Kidney glomerular epithelial cell (primary cell): ENCODE data around the gene SPECC1L.
A peak's percentile ranks its signal among the peaks of the same experiment; 100 is the strongest.
"Not testable (repeated sequence)": the region's sequence is repeated elsewhere in the genome, so short reads cannot be mapped to it uniquely, and the experiment has no call there.

Experiments used
- DNase-seq: peaks from one replicate; lab custom pipeline; 2025; lab: John Stamatoyannopoulos, UW

The SPECC1L gene

DNA sequence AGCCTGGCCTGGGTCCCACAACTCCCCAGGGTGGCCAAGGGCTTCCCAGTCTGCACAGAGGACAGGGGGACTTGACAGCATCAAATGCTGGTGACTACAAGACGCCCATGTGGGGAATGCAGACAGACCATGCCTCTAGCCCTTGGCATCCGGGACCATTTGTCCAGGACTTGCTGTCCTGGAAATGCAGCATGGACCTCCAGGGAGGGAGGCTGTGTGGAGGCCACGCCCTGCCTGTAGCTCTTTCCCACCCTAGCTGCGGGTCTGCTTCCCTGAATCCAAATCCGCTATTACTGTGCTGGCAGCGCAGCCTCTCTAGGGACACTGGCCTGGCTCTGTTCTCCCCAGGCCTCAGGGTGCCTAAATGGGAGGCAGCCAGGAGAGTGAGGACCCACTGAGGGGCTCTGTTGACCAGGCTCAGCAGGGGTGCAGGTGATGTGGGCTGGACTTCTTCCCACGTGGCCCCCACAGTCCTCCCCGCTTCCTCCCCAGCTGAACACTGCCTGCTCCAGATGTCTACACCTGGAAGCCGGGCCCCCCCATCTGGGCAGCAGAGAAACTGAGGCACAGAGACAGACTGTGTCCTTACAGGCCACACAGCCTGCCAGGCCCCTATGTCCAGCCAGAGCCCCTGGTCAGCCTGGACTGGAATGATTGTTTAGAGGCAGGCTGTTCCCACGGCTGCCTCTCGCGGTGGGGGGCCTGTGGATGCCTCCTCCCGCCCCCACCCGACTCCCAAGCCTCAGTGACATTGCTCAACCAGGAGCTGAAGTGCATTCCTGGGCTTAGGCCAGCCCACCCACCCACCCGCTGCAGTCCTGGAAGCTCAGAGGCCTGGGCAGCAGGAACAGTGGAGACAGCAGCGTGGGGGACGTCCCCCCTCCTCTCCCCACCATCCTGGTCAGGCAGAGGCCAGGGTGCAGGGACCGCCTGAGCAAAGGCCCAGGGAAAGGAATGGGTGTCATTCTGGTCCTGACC, 24.8 kb upstream of the SPECC1L start:
- not testable (repeated sequence) for DNase-seq

DNA sequence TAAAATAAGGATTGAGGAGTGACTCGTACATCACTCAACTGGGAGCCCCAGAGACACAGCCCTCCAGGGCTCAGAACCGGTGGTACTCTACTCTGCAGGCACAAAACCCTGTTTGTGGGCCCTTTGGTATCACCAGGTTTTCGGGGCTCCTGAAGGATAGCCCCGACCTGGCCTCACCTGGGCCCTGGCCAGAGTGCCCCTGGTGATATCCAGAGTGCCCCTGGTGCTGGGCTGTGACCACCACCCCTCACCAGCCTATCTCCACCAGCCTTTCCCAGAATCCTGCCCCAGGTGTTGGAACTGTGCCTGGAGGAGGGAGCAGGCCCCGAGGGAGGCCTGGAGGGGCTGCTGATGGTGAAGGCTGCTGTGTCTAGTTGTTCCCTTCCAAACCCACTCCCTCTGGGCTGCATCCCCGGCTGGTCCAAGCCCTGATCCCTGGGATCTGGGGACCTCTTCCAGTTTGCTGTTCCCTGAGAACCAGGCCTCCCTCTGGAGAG, 23.6 kb upstream of the SPECC1L start:
- no peak for DNase-seq

- peak; percentile 79 for DNase-seq
Observed at GRCh38 chr22:24247564-24248344, 22.9 kb upstream of the SPECC1L start.

GRCh38 chr22:24248611-24249010, 22.0 kb upstream of the SPECC1L start:
- not testable (repeated sequence) for DNase-seq

DNA sequence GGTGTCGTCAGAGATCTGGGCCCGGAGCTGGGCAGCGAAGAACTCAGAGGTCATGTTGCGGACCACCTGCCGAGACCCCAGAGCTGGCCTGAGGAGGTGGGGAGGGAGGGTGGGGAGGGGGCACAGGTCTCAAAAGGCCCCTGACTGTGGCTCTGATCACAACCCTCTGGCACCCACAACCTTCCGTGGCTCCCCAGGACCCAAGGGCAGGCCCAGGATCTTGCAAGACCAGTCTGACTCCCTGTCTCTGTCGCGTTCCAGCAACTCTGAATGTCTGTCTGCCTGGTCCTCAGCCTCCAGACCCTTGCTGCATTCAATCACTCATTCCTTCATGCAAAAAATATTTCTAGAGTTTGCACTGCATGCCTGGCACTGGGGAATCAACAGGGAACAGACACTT, 21.2 kb upstream of the SPECC1L start:
- DNase-seq, result not testable (repeated sequence)

DNA sequence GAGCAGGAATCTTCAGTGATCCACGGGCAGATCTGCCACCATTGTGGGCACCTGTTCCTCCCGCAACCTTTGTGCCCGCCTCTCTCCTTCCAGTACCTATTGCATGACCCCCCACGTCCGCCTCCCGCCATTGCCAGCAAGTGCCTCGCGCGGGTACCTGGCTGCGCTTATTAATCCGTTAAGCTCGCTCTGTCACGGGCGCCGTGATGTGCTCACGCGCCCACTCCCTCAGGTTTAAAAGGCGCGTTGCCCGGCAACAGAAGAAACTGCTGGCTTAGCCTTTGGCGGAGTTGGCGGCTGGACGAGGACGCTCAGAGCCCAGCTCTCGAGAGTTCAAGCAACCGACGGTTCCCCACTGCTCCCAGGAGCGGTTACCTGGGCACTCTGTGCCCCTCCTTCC, 19.3 kb upstream of the SPECC1L start:
- not testable (repeated sequence) for DNase-seq

- not testable (repeated sequence) for DNase-seq
Observed at GRCh38 chr22:24253126-24253525, 17.5 kb upstream of the SPECC1L start.

- not testable (repeated sequence) for DNase-seq
Observed at GRCh38 chr22:24256136-24256535, 14.5 kb upstream of the SPECC1L start.

- DNase-seq, result not testable (repeated sequence)
Observed at GRCh38 chr22:24256736-24257135, 13.9 kb upstream of the SPECC1L start.

- DNase-seq, result peak; percentile 26
Observed at GRCh38 chr22:24259459-24259858, 11.2 kb upstream of the SPECC1L start.

GRCh38 chr22:24262185-24262749, 8.4 kb upstream of the SPECC1L start:
- not testable (repeated sequence) for DNase-seq

GRCh38 chr22:24263479-24263878, 7.2 kb upstream of the SPECC1L start:
- not testable (repeated sequence) for DNase-seq

DNA sequence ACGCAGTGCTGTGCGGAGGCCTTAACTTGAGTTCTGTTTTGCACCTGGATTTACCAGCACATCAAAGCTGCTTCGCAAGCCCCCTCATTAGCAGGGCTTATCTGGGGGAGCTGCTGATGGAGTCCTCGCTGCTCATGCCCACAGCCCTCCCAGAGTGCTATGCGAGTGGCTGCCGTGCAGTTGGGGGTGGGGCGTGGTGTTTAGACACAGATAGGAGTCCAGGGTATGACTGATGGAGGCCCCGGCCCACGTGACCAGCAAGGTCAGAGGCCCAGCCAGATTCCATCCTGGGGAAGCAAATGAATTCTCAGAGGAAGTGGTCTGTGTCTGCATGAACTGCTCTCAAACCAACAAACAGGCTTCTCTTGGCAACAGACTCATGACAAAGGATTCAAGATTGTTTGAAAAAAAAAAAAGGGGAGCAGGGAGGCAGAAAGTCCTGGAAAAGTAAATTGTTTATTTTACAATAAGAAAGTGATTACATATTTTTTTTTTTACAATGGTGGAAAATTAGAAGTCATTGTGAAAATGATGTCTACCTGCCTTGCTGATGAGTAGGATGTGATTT, 6.2 kb upstream of the SPECC1L start:
- DNase-seq, result not testable (repeated sequence)

- no peak for DNase-seq
Observed at GRCh38 chr22:24265734-24266133, 4.9 kb upstream of the SPECC1L start.

DNA sequence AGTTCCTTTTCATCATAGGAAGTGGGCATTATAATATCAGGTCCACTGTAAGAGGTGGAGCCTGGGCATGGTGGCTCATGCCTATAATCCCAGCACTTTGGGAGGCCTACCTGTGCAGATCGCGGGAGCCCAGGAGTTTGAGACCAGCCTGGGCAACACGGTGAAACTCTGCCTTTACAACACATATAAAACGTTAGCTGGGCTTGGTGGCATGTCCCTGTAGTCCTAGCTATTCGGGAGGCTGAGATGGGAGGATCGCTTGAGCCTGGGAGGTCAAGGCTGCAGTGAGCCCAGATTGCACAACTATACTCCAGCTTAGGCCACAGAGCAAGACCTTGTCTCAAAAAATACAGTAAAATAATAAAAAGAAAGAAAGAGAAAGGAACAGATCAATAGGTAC, 4.1 kb upstream of the SPECC1L start:
- not testable (repeated sequence) for DNase-seq

- DNase-seq, result no peak
Observed at GRCh38 chr22:24271386-24271854, 789 bp downstream of the SPECC1L start.

DNA sequence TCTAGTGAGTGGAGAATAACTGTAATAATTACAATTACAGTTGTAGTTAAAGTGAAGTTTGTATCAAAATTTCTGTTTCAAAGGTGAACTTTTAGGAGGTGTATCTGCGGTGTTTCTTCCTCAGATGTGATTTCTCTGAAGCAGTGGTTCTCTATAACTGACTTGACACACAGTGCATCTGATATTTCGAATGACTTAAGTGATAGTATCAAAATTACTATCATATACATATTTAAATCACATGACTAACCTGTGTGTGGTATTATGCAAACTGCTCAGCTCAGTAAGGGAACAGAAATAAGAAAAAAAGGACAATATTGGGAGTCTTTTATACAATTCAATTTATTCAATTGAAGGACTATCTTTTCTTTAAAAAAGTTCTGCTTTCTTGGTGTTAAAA, 2.4 kb downstream of the SPECC1L start:
- DNase-seq, result not testable (repeated sequence)

DNA sequence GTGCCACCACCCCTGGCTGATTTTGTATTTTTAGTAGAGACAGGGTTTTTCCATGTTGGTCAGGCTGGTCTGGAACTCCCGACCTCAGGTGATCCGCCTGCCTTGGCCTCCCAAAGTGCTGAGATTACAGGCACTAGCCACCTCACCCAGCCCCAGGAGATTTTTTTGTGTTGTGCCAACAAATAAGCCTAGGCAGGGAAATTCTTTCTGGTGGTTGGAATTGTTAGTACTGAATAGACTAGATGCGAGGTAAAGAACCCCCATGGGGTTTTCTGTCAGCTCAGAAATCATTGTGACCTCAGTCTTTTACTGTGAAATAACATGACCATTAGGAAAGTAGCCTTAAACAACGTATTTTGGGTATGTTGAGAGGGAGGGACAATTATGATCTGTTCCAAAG, 3.3 kb downstream of the SPECC1L start:
- DNase-seq, result not testable (repeated sequence)

DNA sequence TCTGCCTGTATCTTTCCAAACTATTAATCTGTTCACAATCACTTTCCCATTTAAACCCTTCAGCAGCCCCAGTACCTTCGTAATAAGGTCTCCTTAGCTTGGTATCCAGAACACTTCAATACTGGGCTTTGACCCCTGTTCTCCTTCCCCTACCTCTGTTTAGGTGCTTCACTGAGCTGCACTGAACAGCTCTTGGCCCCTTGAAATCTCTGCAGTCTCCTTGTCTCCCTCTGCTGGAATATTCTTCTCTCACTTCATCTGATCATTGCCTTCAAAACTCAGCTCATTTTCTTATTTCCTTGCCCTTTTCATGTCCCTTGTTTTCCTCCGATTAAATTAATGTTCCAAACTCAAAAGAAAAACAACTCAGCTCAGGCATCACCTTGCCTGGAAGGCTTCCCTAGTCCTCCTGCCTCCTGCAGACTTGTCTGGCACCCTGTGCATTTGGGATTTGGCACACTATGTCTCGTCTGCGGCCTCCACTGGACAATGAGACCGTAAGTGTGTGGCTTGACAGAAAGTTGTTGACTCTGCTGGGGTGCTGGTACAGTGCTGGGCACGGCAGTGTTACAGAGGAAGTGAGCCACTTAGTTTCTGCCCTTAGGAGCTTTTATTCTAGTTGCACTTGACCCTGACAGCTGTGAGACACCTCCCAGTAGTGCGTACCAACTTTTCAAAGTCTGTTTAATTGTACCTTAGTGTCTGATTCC, 4.2 kb downstream of the SPECC1L start:
- DNase-seq, result not testable (repeated sequence)

GRCh38 chr22:24280363-24280762, 9.7 kb downstream of the SPECC1L start:
- not testable (repeated sequence) for DNase-seq

DNA sequence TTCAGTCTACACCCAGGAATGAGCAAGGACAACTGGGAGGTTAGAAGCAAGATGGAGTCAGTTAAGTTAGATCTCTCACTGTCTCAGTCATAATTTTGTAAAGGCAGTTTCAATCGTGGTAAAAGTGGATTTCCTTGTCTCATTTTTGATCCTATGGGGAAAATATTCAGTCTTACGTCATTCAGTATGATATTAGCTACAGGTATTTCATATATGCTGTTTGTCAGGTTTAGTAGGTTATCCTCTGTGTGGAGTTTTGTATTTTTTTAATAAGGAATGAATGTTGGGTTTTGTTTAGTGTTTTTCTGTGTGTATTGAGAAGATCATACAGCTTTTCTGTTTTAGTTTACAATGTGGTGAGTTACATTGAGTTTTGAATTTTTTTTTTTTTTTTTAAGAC, 11.8 kb downstream of the SPECC1L start:
- DNase-seq, result no peak
